Pancreas (tissue), 10 donors: ENCODE measurements around the gene IL12A. TPM values are rescaled to one million over a fixed set of nuclear protein-coding genes. Genes with fewer than 3 reads are reported as not detected.
A peak's percentile ranks its signal among the peaks of the same experiment; 100 is the strongest.

Experiments used
- ATAC-seq, 4 donors: fragments of 200-7000 bp; cut with Tn5 transposase; one replicate each; pipeline versions ENCODE4 v1.8.0 to v1.9.1; 2020; ENCODE audit warnings: mild to moderate bottlenecking in 4 of 4, moderate library complexity in 4 of 4
- DNase-seq, 6 donors: peaks; one replicate each; pipeline ENCODE4 v3.0.0-alpha.2; 2020
- FAIRE-seq: peaks from 2 replicates; lab custom pipeline; 2012; peaks lifted over from hg19 to GRCh38; lab: Jason Lieb, UNC
- H3K27ac ChIP-seq, 4 donors: fragments of 200-600 bp; sonication (generic); 1 replicate in 3 of 4; 2 replicates in 1 of 4; pipeline versions ENCODE4 v1.5.0 to v1.8.0; 2020
- H3K27me3 ChIP-seq, 4 donors: fragments of 200-600 bp; one replicate each; pipeline ENCODE4 v1.8.0; 2021
- H3K36me3 ChIP-seq, 3 donors: fragments of 200-600 bp; sonication (generic) in 1 of 3; one replicate each; pipeline versions ENCODE4 v1.5.0 to v1.8.0; 2020 to 2021
- H3K4me1 ChIP-seq, 3 donors: fragments of 200-600 bp; one replicate each; pipeline ENCODE4 v1.8.0; 2021
- H3K4me3 ChIP-seq, 4 donors: fragments of 200-600 bp; sonication (generic) in 2 of 4; one replicate each; pipeline versions ENCODE4 v1.5.0 to v1.8.0; 2020 to 2021
- H3K9me3 ChIP-seq, 4 donors: fragments of 200-600 bp; one replicate each; pipeline ENCODE4 v1.8.0; 2021
- CTCF ChIP-seq, 4 donors: fragments of 200-600 bp; sonication (generic) in 3 of 4; IDR thresholded peaks; one replicate each; pipeline versions ENCODE4 v1.5.0 to v1.8.0; 2021; ENCODE audit warnings: antibody characterized with exemption in 4 of 4
- WGBS, 2 donors: extraction: QIAGEN DNeasy Blood & Tissue Kit; methylation state at CpG; one replicate each; pipeline ENCODE4 v1.1.7; 2013; 5-methylcytosine and 5-hydroxymethylcytosine counted together
- intact Hi-C, 3 donors: fragments of 100-400 bp; cut with DNase I; formaldehyde crosslinking; loops; one replicate each; pipeline versions ENCODE4 v1.11.1 to v1.14.2; 2022
- polyA plus RNA-seq, 2 donors: library from polyadenylated mRNA; stranded (reverse); fragments of 200-250 nt; gene quantifications; one replicate each; pipeline ENCODE4 v1.2.3, GENCODE V29; 2013
- total RNA-seq, 6 donors: library from RNA; stranded (reverse); fragmentation: NEBNext Ultra II Directional in 4 of 6; extraction: Animal tissue kit (Norgen Biotek cat#: 25700) in 4 of 6; gene quantifications; one replicate each; pipeline versions ENCODE4 v1.2.1 to v1.2.4, GENCODE V29; 2021 to 2023
- donor health status: healthy with polysubstance abuse.
- donor health status: DM: no; HTN: no; CAD: no; lungs with moderate emphysema.
- donor health status: DM: no; HTN: no; CAD: no.
- donor health status: control.
- donor health status: control.
- donor health status: Bipolar disorder and iron deficiency.
- donor health status: DM: yes; HTN: yes; CAD: no.
- donor health status: DM: no; HTN: no; CAD: no.
- donor health status: DM: no; HTN: no; CAD: no.
- donor health status: DM: yes; HTN: yes; CAD: no.

Gene IL12A
- total and polyA plus RNA-seq, 8 donors, result 0.08 to 2.2 (median 0.54) TPM

- ATAC-seq, result no peak
Measured at GRCh38 chr3:159977295-159977694, 11.3 kb upstream of the IL12A start.

GRCh38 chr3:159978353-159978752, 10.3 kb upstream of the IL12A start:
- no peak for DNase-seq
- TF ChIP-seq CTCF (IDR thresholded peaks at IDR 0.05), result no peak
- WGBS, 2 donors, result 41 to 45% methylated on average over 3 of the region's 3 CpGs
- Histone ChIP-seq H3K27ac (no peak overlapping the region), H3K4me3 (no peak overlapping the region), H3K9me3 (no peaks in the 10 kb centered on the region), H3K36me3 (no peaks in the 10 kb centered on the region), H3K27me3 (no peaks in the 10 kb centered on the region), H3K4me1 (no peaks in the 10 kb centered on the region)
- intact Hi-C loops, result no loop called here
- no peak for FAIRE-seq
- ATAC-seq, result peak in 1 of 4 donors; percentile 43

More at GRCh38 chr3:159977295-159977694, 11.3 kb upstream of the IL12A start:
- Histone ChIP-seq H3K9me3 (no peaks in the 10 kb centered on the region), H3K36me3 (no peaks in the 10 kb centered on the region), H3K27ac (no peak overlapping the region), H3K4me1 (no peaks in the 10 kb centered on the region), H3K27me3 (no peaks in the 10 kb centered on the region), H3K4me3 (no peak overlapping the region)
- DNase-seq (no peak), FAIRE-seq (no peak)
- intact Hi-C loops, result no loop called here
- no peak for TF ChIP-seq CTCF (IDR thresholded peaks at IDR 0.05)
- 83 to 89% methylated on average over 6 of the region's 6 CpGs for WGBS, 2 donors

- Histone ChIP-seq H3K27ac (no peak overlapping the region), H3K9me3 (no peaks in the 10 kb centered on the region), H3K36me3 (no peaks in the 10 kb centered on the region), H3K4me3 (no peak overlapping the region), H3K27me3 (no peaks in the 10 kb centered on the region), H3K4me1 (no peaks in the 10 kb centered on the region)
- intact Hi-C loops, result no loop called here
- FAIRE-seq (peak; percentile 65), ATAC-seq (no peak), DNase-seq (no peak)
- TF ChIP-seq CTCF (IDR thresholded peaks at IDR 0.05), result no peak
- WGBS, 2 donors, result 24 to 35% methylated on average over 1 of the region's 1 CpG
Measured at GRCh38 chr3:159978918-159979703, 9.5 kb upstream of the IL12A start.

- intact Hi-C loops, result no loop called here
- no peak for ATAC-seq
Measured at GRCh38 chr3:159982442-159982974, 6.1 kb upstream of the IL12A start.

More at GRCh38 chr3:159982442-159982974, 6.1 kb upstream of the IL12A start:
- H3K27ac ChIP-seq, result no peak overlapping the region
- FAIRE-seq (no peak), DNase-seq (no peak)
- H3K36me3 ChIP-seq, result no peaks in the 10 kb centered on the region
- H3K9me3 ChIP-seq, result no peaks in the 10 kb centered on the region
- WGBS, 2 donors, result 75 to 76% methylated on average over 4 of the region's 4 CpGs
- H3K27me3 ChIP-seq, result no peaks in the 10 kb centered on the region
- no peak overlapping the region for H3K4me3 ChIP-seq
- no peak for TF ChIP-seq CTCF (IDR thresholded peaks at IDR 0.05)
- H3K4me1 ChIP-seq, result no peaks in the 10 kb centered on the region
